BJ (cell line): ENCODE results near the gene AOPEP. TPM values are rescaled to one million over a fixed set of nuclear protein-coding genes. Genes with fewer than 3 reads are reported as not detected.

Experiments used
- CTCF ChIA-PET: fragments of 350-600 bp; formaldehyde crosslinking; extraction: SDS; loops from one replicate; lab custom pipeline; 2021; ENCODE audit warnings: antibody characterized with exemption, inconsistent platforms; lab: Yijun Ruan, JAX
- POLR2A ChIA-PET: fragments of 300-600 bp; sonication (Branson Sonifier 250); formaldehyde crosslinking; extraction: SDS; loops from one replicate; lab custom pipeline; 2021; ENCODE audit warnings: antibody characterized with exemption; lab: Charles Lee
- DNase-seq: peaks from one replicate; pipeline ENCODE4 v3.0.0-alpha.2; 2011; ENCODE audit warnings: low read depth
- H3K27me3 ChIP-seq: 2 replicates; pipeline ENCODE4 v1.6.0; 2011; ENCODE audit warnings: low read length; ENCODE audit not compliant: control insufficient read depth, insufficient read depth
- H3K36me3 ChIP-seq: 2 replicates; pipeline ENCODE4 v1.5.1; 2011; ENCODE audit warnings: low read length; ENCODE audit not compliant: control insufficient read depth, insufficient read depth
- H3K4me3 ChIP-seq: 2 replicates; pipeline ENCODE4 v1.5.1; 2011; ENCODE audit warnings: low read depth, mild to moderate bottlenecking, control low read depth, low read length
- CTCF ChIP-seq: IDR thresholded peaks from 2 replicates; pipeline ENCODE4 v1.5.1; 2011; ENCODE audit warnings: low read depth, mild to moderate bottlenecking, control low read depth, inconsistent platforms, low read length, moderate library complexity; ENCODE audit not compliant: insufficient read depth
- polyA plus RNA-seq: library from polyadenylated mRNA; depleted of rRNA; stranded (reverse); fragments of >200 nt; gene quantifications from 2 replicates; pipeline ENCODE4 v1.2.3, GENCODE V29; 2011

The AOPEP gene
- polyA plus RNA-seq, 1 experiment, result 52.1 TPM

GRCh38 chr9:94811074-94811473, 84.6 kb downstream of the AOPEP start:
- CTCF ChIA-PET, result no interaction called here

GRCh38 chr9:94812343-94812742, 85.8 kb downstream of the AOPEP start:
- ChIA-PET POLR2A (no interaction called here), CTCF (no interaction called here)
- H3K36me3 ChIP-seq, result no peaks in the 10 kb centered on the region; the same call in 1 of the 2 replicates
- no peaks in the 10 kb centered on the region for H3K27me3 ChIP-seq
- no peak for TF ChIP-seq CTCF
- DNase-seq, result no peak
- no peak overlapping the region for H3K4me3 ChIP-seq

More at GRCh38 chr9:94811074-94811473, 84.6 kb downstream of the AOPEP start:
- Histone ChIP-seq H3K4me3 (no peak overlapping the region), H3K36me3 (no peaks in the 10 kb centered on the region; the same call in 1 of the 2 replicates), H3K27me3 (no peaks in the 10 kb centered on the region)
- TF ChIP-seq CTCF, result no peak
- DNase-seq, result no peak
- POLR2A ChIA-PET, result no interaction called here

- H3K4me3 ChIP-seq, result no peak overlapping the region
- DNase-seq, result no peak
- CTCF ChIA-PET, result no interaction called here
- TF ChIP-seq CTCF, result no peak
- POLR2A ChIA-PET, result interaction anchor here (0.5 kb wide), 1 partner anchor 12 kb away, joined by 3 read pairs; no protein-coding TSS in a partner anchor
- no peaks in the 10 kb centered on the region for H3K27me3 ChIP-seq
- no peaks in the 10 kb centered on the region; the same call in 1 of the 2 replicates for H3K36me3 ChIP-seq
These were observed 86.9 kb downstream of the AOPEP start for GRCh38 chr9:94813379-94813778.

- POLR2A ChIA-PET, result no interaction called here
- Histone ChIP-seq H3K27me3 (no peaks in the 10 kb centered on the region), H3K36me3 (no peaks in the 10 kb centered on the region; the same call in 1 of the 2 replicates), H3K4me3 (no peak overlapping the region)
- CTCF ChIA-PET, result interaction anchor here (0.7 to 1.6 kb wide), 3 partner anchors 9 to 12 kb away, joined by 3 to 8 read pairs (median 5); no protein-coding TSS in a partner anchor
- DNase-seq, result no peak
- TF ChIP-seq CTCF, result no peak
These were observed 91.0 kb downstream of the AOPEP start for GRCh38 chr9:94817291-94818177.

GRCh38 chr9:94818178-94818541, 91.7 kb downstream of the AOPEP start:
- ChIA-PET CTCF (interaction anchor here (0.7 to 1.6 kb wide), 4 partner anchors 9 to 51 kb away, joined by 3 to 8 read pairs (median 4); no protein-coding TSS in a partner anchor), POLR2A (no interaction called here)
- no peak for DNase-seq
- no peak overlapping the region for H3K4me3 ChIP-seq
- no peaks in the 10 kb centered on the region; the same call in 1 of the 2 replicates for H3K36me3 ChIP-seq
- no peaks in the 10 kb centered on the region for H3K27me3 ChIP-seq
- TF ChIP-seq CTCF, result no peak
